H1 (cell line): ENCODE results near the gene MRPL19. TPM values are rescaled to one million over a fixed set of nuclear protein-coding genes. Genes with fewer than 3 reads are reported as not detected.

Experiments
- CTCF ChIA-PET: fragments of 300-600 bp; sonication (Branson Sonifier 250); formaldehyde crosslinking; loops from one replicate; lab custom pipeline; 2021; ENCODE audit not compliant: partially characterized antibody; lab: Charles Lee
- POLR2A ChIA-PET: fragments of 300-600 bp; sonication (Branson Sonifier 250); formaldehyde crosslinking; loops from one replicate; lab custom pipeline; 2021; ENCODE audit warnings: inconsistent platforms; ENCODE audit not compliant: partially characterized antibody; lab: Charles Lee
- DNase-seq, 2 experiments: peaks; one replicate each; pipeline versions ENCODE4 v3.0.0 to v3.0.0-alpha.2; 2010 to 2022; ENCODE audit warnings: low spot score in 2 of 2, low read depth in 1 of 2, mixed read lengths in 1 of 2
- FAIRE-seq: peaks from 2 replicates; lab custom pipeline; 2011; peaks lifted over from hg19 to GRCh38; lab: Jason Lieb, UNC
- H2AFZ ChIP-seq: 2 replicates; pipeline ENCODE4 v1.8.1; 2012; ENCODE audit warnings: low read length, inconsistent platforms
- H2AK5ac ChIP-seq: 2 replicates; pipeline ENCODE4 v1.6.1; 2013; ENCODE audit warnings: low read depth, low read length
- H2BK120ac ChIP-seq: replicated peaks from 2 replicates; pipeline ENCODE3; 2013; ENCODE audit warnings: low read depth, low read length, inconsistent platforms
- H2BK12ac ChIP-seq: 2 replicates; pipeline ENCODE4 v1.6.1; 2013; ENCODE audit warnings: low read depth, low read length
- H2BK15ac ChIP-seq: 2 replicates; pipeline ENCODE4 v1.6.1; 2013; ENCODE audit warnings: low read length
- H2BK20ac ChIP-seq: 2 replicates; pipeline ENCODE4 v1.6.1; 2013; ENCODE audit warnings: low read length
- H2BK5ac ChIP-seq: 2 replicates; pipeline ENCODE4 v1.6.1; 2013; ENCODE audit warnings: low read depth, low read length
- H3K14ac ChIP-seq: 2 replicates; pipeline ENCODE4 v1.6.1; 2013; ENCODE audit warnings: inconsistent platforms; ENCODE audit not compliant: insufficient read length
- H3K18ac ChIP-seq: 2 replicates; pipeline ENCODE4 v1.6.1; 2013; ENCODE audit warnings: low read length; ENCODE audit errors: extremely low read depth
- H3K23ac ChIP-seq: 2 replicates; pipeline ENCODE4 v1.6.1; 2013; ENCODE audit warnings: inconsistent platforms; ENCODE audit not compliant: insufficient read length
- H3K23me2 ChIP-seq: 2 replicates; pipeline ENCODE4 v1.6.1; 2013; ENCODE audit warnings: low read depth, low read length
- H3K27ac ChIP-seq: 2 replicates; pipeline ENCODE4 v1.6.1; 2011; ENCODE audit warnings: low read depth, low read length, inconsistent platforms
- H3K27me3 ChIP-seq, 4 experiments: replicated peaks in 1 of 4; 1 replicate in 1 of 4; 2 replicates in 3 of 4; pipeline versions ENCODE4 v1.6.1 to v1.8.1; 2011 to 2013; ENCODE audit warnings: low read length in 3 of 4, mild to moderate bottlenecking in 3 of 4, inconsistent platforms in 2 of 4, mixed read lengths in 2 of 4, moderate library complexity in 1 of 4; ENCODE audit not compliant: control insufficient read depth in 3 of 4, insufficient read depth in 3 of 4; ENCODE audit errors: extremely low read depth in 1 of 4
- H3K36me3 ChIP-seq, 4 experiments: 2 replicates each; pipeline versions ENCODE4 v1.6.1 to v1.8.1; 2011 to 2013; ENCODE audit warnings: mild to moderate bottlenecking in 4 of 4, low read length in 3 of 4, moderate library complexity in 2 of 4, control low read depth in 1 of 4, inconsistent platforms in 1 of 4; ENCODE audit not compliant: insufficient read depth in 4 of 4, control insufficient read depth in 2 of 4
- H3K4ac ChIP-seq: replicated peaks from 2 replicates; pipeline ENCODE3; 2013; ENCODE audit warnings: low read length, low read depth, mixed read lengths, inconsistent platforms; ENCODE audit not compliant: insufficient read length
- H3K4me1 ChIP-seq, 4 experiments: replicated peaks in 1 of 4; 1 replicate in 1 of 4; 2 replicates in 3 of 4; pipeline versions ENCODE4 v1.6.1 to v1.8.1; 2011 to 2013; ENCODE audit warnings: low read length in 3 of 4, inconsistent platforms in 2 of 4, mixed read lengths in 1 of 4; ENCODE audit not compliant: insufficient read depth in 4 of 4, control insufficient read depth in 3 of 4
- H3K4me2 ChIP-seq, 2 experiments: 2 replicates each; pipeline versions ENCODE4 v1.6.1 to v1.8.1; 2011 to 2013; ENCODE audit warnings: low read depth in 2 of 2, low read length in 2 of 2, control low read depth in 1 of 2, inconsistent platforms in 1 of 2, mild to moderate bottlenecking in 1 of 2; ENCODE audit not compliant: insufficient read depth in 1 of 2
- H3K4me3 ChIP-seq, 4 experiments: fragments of 200-600, 300-600 bp in 1 of 4; sonication (generic), shearing (Covaris generic), sonication (Bioruptor Twin) in 1 of 4; 2 replicates each; pipeline versions ENCODE4 v1.5.1 to v1.8.1; 2011 to 2016; ENCODE audit warnings: low read length in 4 of 4, low read depth in 3 of 4, control low read depth in 2 of 4, inconsistent platforms in 2 of 4, mild to moderate bottlenecking in 2 of 4, mixed read lengths in 1 of 4, moderate library complexity in 1 of 4; ENCODE audit not compliant: insufficient read depth in 2 of 4; ENCODE audit errors: extremely low read depth in 1 of 4
- H3K56ac ChIP-seq: replicated peaks from 2 replicates; pipeline ENCODE3; 2013; ENCODE audit warnings: low read depth, mild to moderate bottlenecking, mixed read lengths, low read length, inconsistent platforms; ENCODE audit not compliant: insufficient read length
- H3K79me1 ChIP-seq: 2 replicates; pipeline ENCODE4 v1.6.1; 2013; ENCODE audit warnings: low read depth, low read length, control low read depth
- H3K79me2 ChIP-seq, 2 experiments: 2 replicates each; pipeline versions ENCODE4 v1.6.1 to v1.8.1; 2012 to 2013; ENCODE audit warnings: low read length in 2 of 2, mild to moderate bottlenecking in 2 of 2, inconsistent platforms in 1 of 2; ENCODE audit not compliant: insufficient read depth in 2 of 2, control insufficient read depth in 1 of 2
- H3K9ac ChIP-seq, 4 experiments: replicated peaks in 1 of 4; 1 replicate in 1 of 4; 2 replicates in 3 of 4; pipeline versions ENCODE4 v1.6.1 to v1.8.1; 2011 to 2013; ENCODE audit warnings: low read depth in 3 of 4, low read length in 3 of 4, control low read depth in 2 of 4, mild to moderate bottlenecking in 2 of 4, moderate library complexity in 2 of 4, inconsistent platforms in 1 of 4; ENCODE audit errors: extremely low read depth in 1 of 4
- H3K9me3 ChIP-seq, 2 experiments: 2 replicates each; pipeline versions ENCODE4 v1.6.1 to v1.8.1; 2012 to 2013; ENCODE audit warnings: mild to moderate bottlenecking in 2 of 2, moderate library complexity in 2 of 2, control low read depth in 1 of 2, inconsistent platforms in 1 of 2, low read depth in 1 of 2, low read length in 1 of 2, mixed read lengths in 1 of 2; ENCODE audit not compliant: insufficient read depth in 2 of 2
- H4K20me1 ChIP-seq, 2 experiments: replicated peaks in 1 of 2; 2 replicates each; pipeline versions ENCODE3 to v1.8.1; 2011 to 2013; ENCODE audit warnings: inconsistent platforms in 2 of 2, low read length in 2 of 2, mild to moderate bottlenecking in 1 of 2; ENCODE audit not compliant: insufficient read depth in 2 of 2, control insufficient read depth in 1 of 2
- H4K5ac ChIP-seq: 2 replicates; pipeline ENCODE4 v1.6.1; 2013; ENCODE audit warnings: low read length, low read depth, mixed read lengths, inconsistent platforms; ENCODE audit not compliant: insufficient read length
- H4K8ac ChIP-seq: 2 replicates; pipeline ENCODE4 v1.8.0; 2013; ENCODE audit warnings: mild to moderate bottlenecking, moderate library complexity, low read length, inconsistent platforms; ENCODE audit not compliant: insufficient read depth; ENCODE audit errors: extremely low read depth
- H4K91ac ChIP-seq: replicated peaks from 2 replicates; pipeline ENCODE3; 2013; ENCODE audit warnings: low read length, mixed read lengths, inconsistent platforms; ENCODE audit not compliant: insufficient read length
- CHD1 ChIP-seq: IDR thresholded peaks from 2 replicates; pipeline ENCODE4 v1.6.1; 2012; ENCODE audit warnings: low read depth, low read length, improper control_type of control experiment
- GTF2F1 ChIP-seq: IDR thresholded peaks from 2 replicates; pipeline ENCODE4 v1.6.1; 2012; ENCODE audit warnings: low read depth, low read length, improper control_type of control experiment, borderline replicate concordance
- JUND ChIP-seq: IDR thresholded peaks from 2 replicates; pipeline ENCODE4 v1.6.1; 2011; ENCODE audit warnings: mild to moderate bottlenecking, improper control_type of control experiment, low read length
- KDM4A ChIP-seq: IDR thresholded peaks from one replicate; pipeline ENCODE4 v1.7.1; 2012; ENCODE audit warnings: low read depth, mild to moderate bottlenecking, moderate library complexity, low read length, inconsistent platforms; ENCODE audit not compliant: severe bottlenecking
- KDM5A ChIP-seq: fragments of 200-600 bp; IDR thresholded peaks from 2 replicates; pipeline ENCODE4 v1.7.1; 2012; ENCODE audit warnings: mild to moderate bottlenecking, low read length, inconsistent platforms, mixed read lengths
- SP1 ChIP-seq: IDR thresholded peaks from 2 replicates; pipeline ENCODE4 v1.6.1; 2011; ENCODE audit warnings: low read depth, low read length
- TAF7 ChIP-seq: optimal IDR thresholded peaks from 2 replicates; pipeline ENCODE3; 2011; ENCODE audit warnings: low read depth, mild to moderate bottlenecking, inconsistent platforms, low read length, moderate library complexity, borderline replicate concordance
- WGBS, 2 experiments: shearing (Covaris generic) in 1 of 2; methylation state at CpG; one replicate each; pipeline versions ENCODE4 v1.1.6 to v1.1.7; 2013 to 2015; ENCODE audit warnings: low lambda C conversion rate in 2 of 2, mixed read lengths in 2 of 2, inconsistent platforms in 1 of 2, low coverage in 1 of 2, missing lambda C conversion rate in 1 of 2; ENCODE audit not compliant: insufficient replicate concordance in 2 of 2, insufficient coverage in 1 of 2, insufficient read length in 1 of 2; ENCODE audit errors: extremely low coverage in 1 of 2, missing lambda C conversion rate in 1 of 2; 5-methylcytosine and 5-hydroxymethylcytosine counted together
- polyA plus RNA-seq, 7 experiments: library from polyadenylated mRNA; depleted of rRNA in 3 of 7; stranded (reverse) in 5 of 7; unstranded in 2 of 7; fragments of >200 nt in 5 of 7; fragments of 200-250 nt in 2 of 7; gene quantifications; 1 replicate in 5 of 7; 2 replicates in 1 of 7; 4 replicates in 1 of 7; pipeline versions ENCODE4 v1.2.1 to v1.2.3, GENCODE V29; 2011 to 2013; ENCODE audit warnings: missing spikeins in 2 of 7, mixed read lengths in 2 of 7
- total RNA-seq: library from RNA; stranded (reverse); fragmentation: NEBNext Ultra II Directional; extraction: Animal tissue kit (Norgen Biotek cat#: 25700); gene quantifications from 2 replicates; pipeline ENCODE4 v1.2.1, GENCODE V29; 2021

Gene MRPL19
- total and polyA plus RNA-seq, 2 of the 8 experiments (the other 6 are each of a cell fraction or from before 2014, with no cell fraction given) = 18.1 to 75.2 TPM

- ChIA-PET POLR2A (interaction anchor here (0.6 kb wide), 1 partner anchor 57 kb away, joined by 3 read pairs; no protein-coding TSS in a partner anchor), CTCF (interaction anchor here (1.2 to 2.9 kb wide), 4 partner anchors 9 to 170 kb away, joined by 3 to 9 read pairs (median 6); no protein-coding TSS in a partner anchor)
- 60% methylated on average over 1 of the region's 1 CpG; no CpG with 5 or more reads in 1 of the 2 experiments for WGBS, 2 experiments
- H2BK120ac ChIP-seq = no peak overlapping the region
- no peak overlapping the region for H3K27ac ChIP-seq
- H2BK20ac ChIP-seq = no peak overlapping the region
- H2BK5ac ChIP-seq = no peak overlapping the region
- peaks cover 0 to 2% (median 0%) of the 10 kb centered on the region in 4 experiments; a peak in 1 of 7 replicates for H3K27me3 ChIP-seq
- H3K79me1 ChIP-seq = no peaks in the 10 kb centered on the region
- H4K5ac ChIP-seq = no peak overlapping the region
- H4K91ac ChIP-seq = no peak overlapping the region
- H4K20me1 ChIP-seq = no peaks in the 10 kb centered on the region
- no peak for FAIRE-seq
- H3K14ac ChIP-seq = no peak overlapping the region
- H3K56ac ChIP-seq = no peak overlapping the region
- H3K23ac ChIP-seq = no peak overlapping the region
- H2BK12ac ChIP-seq = no peak overlapping the region
- H3K36me3 ChIP-seq = no peaks in the 10 kb centered on the region
- H3K4me1 ChIP-seq = no peaks in the 10 kb centered on the region; a peak in 1 of 7 replicates
- H3K4ac ChIP-seq = no peak overlapping the region
- H3K4me3 ChIP-seq = no peak overlapping the region
- 0 out of 4 replicates have a peak, but pooled peaks cover 0 to 2% of the 10 kb centered on the region in 2 experiments for H3K9me3 ChIP-seq
- no peaks in the 10 kb centered on the region for H3K79me2 ChIP-seq
- H3K4me2 ChIP-seq = no peak overlapping the region
- H3K18ac ChIP-seq = no peak overlapping the region
- no peak overlapping the region for H4K8ac ChIP-seq
- H2BK15ac ChIP-seq = no peak overlapping the region
- H2AK5ac ChIP-seq = no peak overlapping the region
- DNase-seq = no peak
- H2AFZ ChIP-seq = no peak overlapping the region
- H3K9ac ChIP-seq = no peak overlapping the region
- no peaks in the 10 kb centered on the region for H3K23me2 ChIP-seq
- TF ChIP-seq KDM4A (no peak), GTF2F1 (no peak), CHD1 (no peak), TAF7 (no peak), JUND (no peak), SP1 (no peak), KDM5A (no peak)
These were observed 11.6 kb upstream of the MRPL19 start for GRCh38 chr2:75634945-75635344.
